Liver (tissue), 9 donors: ENCODE data around the gene BAIAP2. TPM values are rescaled to one million over a fixed set of nuclear protein-coding genes. Genes with fewer than 3 reads are reported as not detected.

ENCODE experiments used
- DNase-seq: peaks from one replicate; pipeline ENCODE4 v3.0.0-alpha.2; 2017; ENCODE audit warnings: low spot score
- H3K27ac ChIP-seq, 2 donors: one replicate each; pipeline ENCODE4 v1.7.0; 2013; ENCODE audit warnings: inconsistent platforms in 2 of 2, low read length in 2 of 2, control low read depth in 1 of 2, low read depth in 1 of 2, mild to moderate bottlenecking in 1 of 2
- H3K27me3 ChIP-seq, 4 donors: one replicate each; pipeline versions ENCODE4 v1.6.1 to v1.7.0; 2013; ENCODE audit warnings: low read length in 3 of 4, inconsistent platforms in 1 of 4, mild to moderate bottlenecking in 1 of 4, moderate library complexity in 1 of 4; ENCODE audit not compliant: control insufficient read depth in 4 of 4, insufficient read depth in 4 of 4
- H3K36me3 ChIP-seq, 4 donors: one replicate each; pipeline versions ENCODE4 v1.6.1 to v1.7.0; 2013; ENCODE audit warnings: low read length in 3 of 4, mild to moderate bottlenecking in 3 of 4, low read depth in 1 of 4, moderate library complexity in 1 of 4; ENCODE audit not compliant: control insufficient read depth in 4 of 4, insufficient read depth in 3 of 4
- H3K4me1 ChIP-seq, 4 donors: one replicate each; pipeline versions ENCODE4 v1.6.1 to v1.7.0; 2013; ENCODE audit warnings: low read length in 3 of 4, mild to moderate bottlenecking in 3 of 4, moderate library complexity in 1 of 4; ENCODE audit not compliant: control insufficient read depth in 4 of 4, insufficient read depth in 4 of 4
- H3K4me3 ChIP-seq, 3 donors: one replicate each; pipeline versions ENCODE4 v1.6.1 to v1.7.0; 2013; ENCODE audit warnings: low read length in 3 of 3, control low read depth in 1 of 3, low read depth in 1 of 3, mild to moderate bottlenecking in 1 of 3
- H3K9ac ChIP-seq, 2 donors: one replicate each; pipeline ENCODE4 v1.7.0; 2013; ENCODE audit warnings: low read length in 2 of 2, mild to moderate bottlenecking in 2 of 2, moderate library complexity in 2 of 2, control low read depth in 1 of 2, low read depth in 1 of 2
- H3K9me3 ChIP-seq, 4 donors: one replicate each; pipeline versions ENCODE4 v1.6.1 to v1.7.0; 2013; ENCODE audit warnings: low read length in 3 of 4; ENCODE audit not compliant: control insufficient read depth in 4 of 4
- EGR1 ChIP-seq, 2 donors: IDR thresholded peaks; 2 replicates each; pipeline ENCODE4 v1.6.1; 2016 to 2018; ENCODE audit warnings: antibody characterized with exemption in 2 of 2, low read depth in 2 of 2
- FOXA1 ChIP-seq: IDR thresholded peaks from 2 replicates; pipeline ENCODE4 v1.6.1; 2016; ENCODE audit warnings: antibody characterized with exemption
- FOXA2 ChIP-seq: IDR thresholded peaks from 2 replicates; pipeline ENCODE4 v1.6.1; 2016; ENCODE audit warnings: antibody characterized with exemption
- GABPA ChIP-seq, 2 donors: IDR thresholded peaks in 1 of 2; conservative IDR thresholded peaks in 1 of 2; 2 replicates each; pipeline ENCODE4 v1.6.1; 2016; ENCODE audit warnings: antibody characterized with exemption in 2 of 2, mild to moderate bottlenecking in 1 of 2, moderate library complexity in 1 of 2
- HNF4A ChIP-seq, 2 donors: conservative IDR thresholded peaks; 2 replicates each; pipeline ENCODE4 v1.6.1; 2016; ENCODE audit warnings: antibody characterized with exemption in 2 of 2, mild to moderate bottlenecking in 2 of 2
- HNF4G ChIP-seq: IDR thresholded peaks from 2 replicates; pipeline ENCODE4 v1.6.1; 2016; ENCODE audit warnings: antibody characterized with exemption
- JUND ChIP-seq, 2 donors: IDR thresholded peaks; 2 replicates each; pipeline ENCODE4 v1.6.1; 2016; ENCODE audit warnings: antibody characterized with exemption in 2 of 2
- NR2F2 ChIP-seq: IDR thresholded peaks from 2 replicates; pipeline ENCODE4 v1.6.1; 2016; ENCODE audit warnings: antibody characterized with exemption
- RAD21 ChIP-seq, 2 donors: IDR thresholded peaks; 2 replicates each; pipeline ENCODE4 v1.6.1; 2016; ENCODE audit warnings: antibody characterized with exemption in 2 of 2, mild to moderate bottlenecking in 2 of 2
- RXRA ChIP-seq, 2 donors: IDR thresholded peaks; 2 replicates each; pipeline ENCODE4 v1.6.1; 2017 to 2018; ENCODE audit warnings: antibody characterized with exemption in 2 of 2, mild to moderate bottlenecking in 1 of 2
- SP1 ChIP-seq: IDR thresholded peaks from 2 replicates; pipeline ENCODE4 v1.6.1; 2018; ENCODE audit warnings: antibody characterized with exemption, mild to moderate bottlenecking
- TAF1 ChIP-seq: conservative IDR thresholded peaks from 2 replicates; pipeline ENCODE4 v1.6.1; 2016; ENCODE audit warnings: antibody characterized with exemption, mild to moderate bottlenecking
- YY1 ChIP-seq: IDR thresholded peaks from 2 replicates; pipeline ENCODE4 v1.6.1; 2016; ENCODE audit warnings: antibody characterized with exemption, mild to moderate bottlenecking
- WGBS: extraction: QIAGEN DNeasy Blood & Tissue Kit; methylation state at CpG from one replicate; pipeline ENCODE4 v1.1.7; 2013; 5-methylcytosine and 5-hydroxymethylcytosine counted together
- polyA plus RNA-seq, 2 donors: library from polyadenylated mRNA; stranded (reverse) in 1 of 2; unstranded in 1 of 2; fragments of 200-250 nt in 1 of 2; fragments of >200 nt in 1 of 2; fragmentation: Nextera tagmentation in 1 of 2; extraction: Ambion mirVana in 1 of 2; gene quantifications; one replicate each; pipeline versions ENCODE4 v1.2.1 to v1.2.3, GENCODE V29; 2013 to 2015
- total RNA-seq, 2 donors: library from RNA; depleted of rRNA; stranded (reverse); fragments of >200 nt; gene quantifications; one replicate each; pipeline ENCODE4 v1.2.3, GENCODE V29; 2014
- TF ChIP-seq, protein P1 (sequence below): IDR thresholded peaks from 2 replicates; pipeline ENCODE4 v1.6.1; 2016; ENCODE audit warnings: antibody characterized with exemption
- TF ChIP-seq, protein P2 (sequence below): fragments of 150-350 bp; IDR thresholded peaks from 2 replicates; pipeline ENCODE4 v1.5.1; 2017; ENCODE audit warnings: improper control_type of control experiment, low read depth, low read length; ENCODE audit not compliant: missing input control
- TF ChIP-seq, protein P3 (sequence below): IDR thresholded peaks from 2 replicates; pipeline ENCODE4 v1.6.1; 2016; ENCODE audit warnings: antibody characterized with exemption
- TF ChIP-seq, protein P4 (sequence below): IDR thresholded peaks from 2 replicates; pipeline ENCODE4 v1.6.1; 2016; ENCODE audit warnings: antibody characterized with exemption
- TF ChIP-seq, protein P5 (sequence below): IDR thresholded peaks from 2 replicates; pipeline ENCODE4 v1.6.1; 2016; ENCODE audit warnings: antibody characterized with exemption, mild to moderate bottlenecking
- donor health status: healthy.
- donor health status: healthy.
- donor health status: healthy.
- donor health status: healthy.
- donor health status: healthy.

The BAIAP2 gene
- total and polyA plus RNA-seq, 4 donors, result 8.1 to 61.3 (median 44.9) TPM

DNA sequence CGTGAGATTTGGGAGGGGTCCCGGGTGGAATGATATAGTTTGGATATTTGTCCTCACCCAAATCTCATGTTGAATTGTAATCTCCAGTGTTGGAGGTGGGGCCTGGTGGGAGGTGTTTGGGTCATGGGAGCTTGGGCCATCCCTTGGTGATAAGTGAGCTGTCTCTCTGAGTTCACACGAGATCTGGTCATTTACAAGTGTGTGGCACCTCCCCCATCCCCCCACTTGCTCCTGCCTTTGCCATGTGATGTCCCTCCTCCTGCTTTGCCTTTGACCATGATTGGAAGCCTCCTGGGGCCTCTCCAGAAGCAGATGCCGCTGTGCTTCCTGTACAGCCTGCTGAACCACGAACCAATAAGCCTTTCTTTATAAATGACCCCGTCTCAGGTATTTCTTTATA is 21.3 kb upstream of the BAIAP2 start:
- Histone ChIP-seq H3K27me3 (no peaks in the 10 kb centered on the region), H3K27ac (no peak overlapping the region), H3K9ac (no peak overlapping the region), H3K36me3 (no peaks in the 10 kb centered on the region), H3K4me3 (no peak overlapping the region), H3K9me3 (no peaks in the 10 kb centered on the region), H3K4me1 (peaks cover 0 to 6% (median 4%) of the 10 kb centered on the region in 4 donors)
- no peak for DNase-seq
- TF ChIP-seq YY1 (no peak), SP1 (no peak), EGR1 (IDR thresholded peaks at IDR 0.05; ENCODE audit: low read depth in 2 of 2) (no peak)
- TF ChIP-seq, protein P1, sequence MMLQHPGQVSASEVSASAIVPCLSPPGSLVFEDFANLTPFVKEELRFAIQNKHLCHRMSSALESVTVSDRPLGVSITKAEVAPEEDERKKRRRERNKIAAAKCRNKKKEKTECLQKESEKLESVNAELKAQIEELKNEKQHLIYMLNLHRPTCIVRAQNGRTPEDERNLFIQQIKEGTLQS, result no peak
- 73% methylated on average over 6 of the region's 6 CpGs for WGBS

DNA sequence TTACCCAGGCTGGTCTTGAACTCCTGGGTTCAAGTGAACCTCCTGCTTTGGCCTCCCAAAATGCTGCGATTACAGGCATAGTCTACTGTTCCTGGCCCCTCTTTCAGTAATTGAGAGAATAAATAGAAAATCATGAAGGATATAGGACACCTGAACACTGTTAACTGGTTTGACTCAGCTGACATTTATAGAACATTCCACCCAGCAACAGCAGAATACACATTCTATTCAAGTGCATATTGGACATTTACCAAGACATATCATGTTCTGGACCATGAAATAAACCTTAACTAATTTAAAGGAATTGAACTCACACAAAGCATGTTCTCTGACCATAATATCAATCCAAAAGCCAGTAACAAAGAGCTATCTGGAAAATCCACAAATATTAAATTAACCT is 19.8 kb upstream of the BAIAP2 start:
- 93% methylated on average over 1 of the region's 1 CpG for WGBS
- H3K9me3 ChIP-seq, result no peaks in the 10 kb centered on the region
- no peak overlapping the region for H3K9ac ChIP-seq
- H3K4me3 ChIP-seq, result no peak overlapping the region
- no peaks in the 10 kb centered on the region for H3K27me3 ChIP-seq
- peaks cover 0 to 6% (median 4%) of the 10 kb centered on the region in 4 donors for H3K4me1 ChIP-seq
- TF ChIP-seq GABPA (IDR thresholded peaks at IDR 0.05 in 1 of 2, conservative IDR thresholded peaks at IDR 0.05 in 1 of 2) (no peak), RAD21 (IDR thresholded peaks at IDR 0.05) (no peak), NR2F2 (no peak), JUND (IDR thresholded peaks at IDR 0.05) (no peak), FOXA2 (no peak), EGR1 (IDR thresholded peaks at IDR 0.05; ENCODE audit: low read depth in 2 of 2) (no peak), TAF1 (no peak), HNF4A (conservative IDR thresholded peaks at IDR 0.05) (no peak), HNF4G (no peak), SP1 (no peak), YY1 (no peak), RXRA (IDR thresholded peaks at IDR 0.05) (no peak), FOXA1 (no peak)
- TF ChIP-seq, protein P2, sequence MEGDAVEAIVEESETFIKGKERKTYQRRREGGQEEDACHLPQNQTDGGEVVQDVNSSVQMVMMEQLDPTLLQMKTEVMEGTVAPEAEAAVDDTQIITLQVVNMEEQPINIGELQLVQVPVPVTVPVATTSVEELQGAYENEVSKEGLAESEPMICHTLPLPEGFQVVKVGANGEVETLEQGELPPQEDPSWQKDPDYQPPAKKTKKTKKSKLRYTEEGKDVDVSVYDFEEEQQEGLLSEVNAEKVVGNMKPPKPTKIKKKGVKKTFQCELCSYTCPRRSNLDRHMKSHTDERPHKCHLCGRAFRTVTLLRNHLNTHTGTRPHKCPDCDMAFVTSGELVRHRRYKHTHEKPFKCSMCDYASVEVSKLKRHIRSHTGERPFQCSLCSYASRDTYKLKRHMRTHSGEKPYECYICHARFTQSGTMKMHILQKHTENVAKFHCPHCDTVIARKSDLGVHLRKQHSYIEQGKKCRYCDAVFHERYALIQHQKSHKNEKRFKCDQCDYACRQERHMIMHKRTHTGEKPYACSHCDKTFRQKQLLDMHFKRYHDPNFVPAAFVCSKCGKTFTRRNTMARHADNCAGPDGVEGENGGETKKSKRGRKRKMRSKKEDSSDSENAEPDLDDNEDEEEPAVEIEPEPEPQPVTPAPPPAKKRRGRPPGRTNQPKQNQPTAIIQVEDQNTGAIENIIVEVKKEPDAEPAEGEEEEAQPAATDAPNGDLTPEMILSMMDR, result no peak
- TF ChIP-seq, protein P3, sequence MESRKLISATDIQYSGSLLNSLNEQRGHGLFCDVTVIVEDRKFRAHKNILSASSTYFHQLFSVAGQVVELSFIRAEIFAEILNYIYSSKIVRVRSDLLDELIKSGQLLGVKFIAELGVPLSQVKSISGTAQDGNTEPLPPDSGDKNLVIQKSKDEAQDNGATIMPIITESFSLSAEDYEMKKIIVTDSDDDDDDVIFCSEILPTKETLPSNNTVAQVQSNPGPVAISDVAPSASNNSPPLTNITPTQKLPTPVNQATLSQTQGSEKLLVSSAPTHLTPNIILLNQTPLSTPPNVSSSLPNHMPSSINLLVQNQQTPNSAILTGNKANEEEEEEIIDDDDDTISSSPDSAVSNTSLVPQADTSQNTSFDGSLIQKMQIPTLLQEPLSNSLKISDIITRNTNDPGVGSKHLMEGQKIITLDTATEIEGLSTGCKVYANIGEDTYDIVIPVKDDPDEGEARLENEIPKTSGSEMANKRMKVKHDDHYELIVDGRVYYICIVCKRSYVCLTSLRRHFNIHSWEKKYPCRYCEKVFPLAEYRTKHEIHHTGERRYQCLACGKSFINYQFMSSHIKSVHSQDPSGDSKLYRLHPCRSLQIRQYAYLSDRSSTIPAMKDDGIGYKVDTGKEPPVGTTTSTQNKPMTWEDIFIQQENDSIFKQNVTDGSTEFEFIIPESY, result no peak
- TF ChIP-seq, protein P1, result no peak
- TF ChIP-seq, protein P4, sequence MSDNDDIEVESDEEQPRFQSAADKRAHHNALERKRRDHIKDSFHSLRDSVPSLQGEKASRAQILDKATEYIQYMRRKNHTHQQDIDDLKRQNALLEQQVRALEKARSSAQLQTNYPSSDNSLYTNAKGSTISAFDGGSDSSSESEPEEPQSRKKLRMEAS, result no peak
- TF ChIP-seq, protein P5, sequence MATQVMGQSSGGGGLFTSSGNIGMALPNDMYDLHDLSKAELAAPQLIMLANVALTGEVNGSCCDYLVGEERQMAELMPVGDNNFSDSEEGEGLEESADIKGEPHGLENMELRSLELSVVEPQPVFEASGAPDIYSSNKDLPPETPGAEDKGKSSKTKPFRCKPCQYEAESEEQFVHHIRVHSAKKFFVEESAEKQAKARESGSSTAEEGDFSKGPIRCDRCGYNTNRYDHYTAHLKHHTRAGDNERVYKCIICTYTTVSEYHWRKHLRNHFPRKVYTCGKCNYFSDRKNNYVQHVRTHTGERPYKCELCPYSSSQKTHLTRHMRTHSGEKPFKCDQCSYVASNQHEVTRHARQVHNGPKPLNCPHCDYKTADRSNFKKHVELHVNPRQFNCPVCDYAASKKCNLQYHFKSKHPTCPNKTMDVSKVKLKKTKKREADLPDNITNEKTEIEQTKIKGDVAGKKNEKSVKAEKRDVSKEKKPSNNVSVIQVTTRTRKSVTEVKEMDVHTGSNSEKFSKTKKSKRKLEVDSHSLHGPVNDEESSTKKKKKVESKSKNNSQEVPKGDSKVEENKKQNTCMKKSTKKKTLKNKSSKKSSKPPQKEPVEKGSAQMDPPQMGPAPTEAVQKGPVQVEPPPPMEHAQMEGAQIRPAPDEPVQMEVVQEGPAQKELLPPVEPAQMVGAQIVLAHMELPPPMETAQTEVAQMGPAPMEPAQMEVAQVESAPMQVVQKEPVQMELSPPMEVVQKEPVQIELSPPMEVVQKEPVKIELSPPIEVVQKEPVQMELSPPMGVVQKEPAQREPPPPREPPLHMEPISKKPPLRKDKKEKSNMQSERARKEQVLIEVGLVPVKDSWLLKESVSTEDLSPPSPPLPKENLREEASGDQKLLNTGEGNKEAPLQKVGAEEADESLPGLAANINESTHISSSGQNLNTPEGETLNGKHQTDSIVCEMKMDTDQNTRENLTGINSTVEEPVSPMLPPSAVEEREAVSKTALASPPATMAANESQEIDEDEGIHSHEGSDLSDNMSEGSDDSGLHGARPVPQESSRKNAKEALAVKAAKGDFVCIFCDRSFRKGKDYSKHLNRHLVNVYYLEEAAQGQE, result no peak
- H3K36me3 ChIP-seq, result no peaks in the 10 kb centered on the region
- H3K27ac ChIP-seq, result no peak overlapping the region
- DNase-seq, result no peak
